ENCODE data around the gene ALG8. TPM values are rescaled to one million over a fixed set of nuclear protein-coding genes. Genes with fewer than 3 reads are reported as not detected.

Gene ALG8
- total RNA-seq, 1 donor from 2014 or later = 117 TPM

DNA sequence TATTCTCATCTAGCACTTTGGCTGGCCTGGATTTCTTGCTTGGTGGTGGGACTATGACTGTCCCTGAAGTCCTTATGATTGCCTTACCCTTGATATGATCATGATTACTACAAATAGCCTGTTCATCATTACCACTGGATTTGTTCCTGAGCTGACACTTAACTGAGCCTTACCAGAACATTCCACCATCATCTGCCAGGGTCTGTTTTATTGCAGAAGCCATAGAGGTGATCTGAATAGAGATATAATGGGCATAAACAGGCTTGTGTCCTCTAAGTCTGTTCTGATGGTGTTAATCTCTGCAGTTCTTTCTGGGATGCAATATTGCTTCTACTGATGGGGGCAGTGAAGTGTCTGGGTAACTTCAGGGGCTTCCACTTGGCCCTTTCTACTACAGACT lies 12.4 kb upstream of the ALG8 start:
- Mint-ChIP-seq H3K27me3 (ENCODE audit: insufficient read depth, low read depth) (no peaks in the 10 kb centered on the region), H3K27ac (no peak overlapping the region), H3K4me3 (no peak overlapping the region), H3K4me1 (peaks cover 8% of the 10 kb centered on the region), H3K36me3 (peaks cover 2% of the 10 kb centered on the region), H3K9me3 (no peaks in the 10 kb centered on the region)
- no peaks in the 10 kb centered on the region for H3F3A ChIP-seq (ENCODE audit: low read depth)
- H4K20me1 ChIP-seq (ENCODE audit: low read depth) = no peaks in the 10 kb centered on the region
- no peak overlapping the region for H3K4me2 ChIP-seq
- H3K79me2 ChIP-seq (ENCODE audit: low read depth) = no peaks in the 10 kb centered on the region
- TF ChIP-seq EZH2 (IDR thresholded peaks at IDR 0.05) = no peak
- TF ChIP-seq, protein P1, sequence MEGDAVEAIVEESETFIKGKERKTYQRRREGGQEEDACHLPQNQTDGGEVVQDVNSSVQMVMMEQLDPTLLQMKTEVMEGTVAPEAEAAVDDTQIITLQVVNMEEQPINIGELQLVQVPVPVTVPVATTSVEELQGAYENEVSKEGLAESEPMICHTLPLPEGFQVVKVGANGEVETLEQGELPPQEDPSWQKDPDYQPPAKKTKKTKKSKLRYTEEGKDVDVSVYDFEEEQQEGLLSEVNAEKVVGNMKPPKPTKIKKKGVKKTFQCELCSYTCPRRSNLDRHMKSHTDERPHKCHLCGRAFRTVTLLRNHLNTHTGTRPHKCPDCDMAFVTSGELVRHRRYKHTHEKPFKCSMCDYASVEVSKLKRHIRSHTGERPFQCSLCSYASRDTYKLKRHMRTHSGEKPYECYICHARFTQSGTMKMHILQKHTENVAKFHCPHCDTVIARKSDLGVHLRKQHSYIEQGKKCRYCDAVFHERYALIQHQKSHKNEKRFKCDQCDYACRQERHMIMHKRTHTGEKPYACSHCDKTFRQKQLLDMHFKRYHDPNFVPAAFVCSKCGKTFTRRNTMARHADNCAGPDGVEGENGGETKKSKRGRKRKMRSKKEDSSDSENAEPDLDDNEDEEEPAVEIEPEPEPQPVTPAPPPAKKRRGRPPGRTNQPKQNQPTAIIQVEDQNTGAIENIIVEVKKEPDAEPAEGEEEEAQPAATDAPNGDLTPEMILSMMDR (IDR thresholded peaks at IDR 0.05) = no peak
- no peak for TF ChIP-seq EZH2phosphoT487 (IDR thresholded peaks at IDR 0.05)
- no peak overlapping the region for H3K4me3 ChIP-seq
- H3K27ac ChIP-seq = no peak overlapping the region
- H3K27me3 ChIP-seq = no peaks in the 10 kb centered on the region
- H3K36me3 ChIP-seq = no peaks in the 10 kb centered on the region
- DNase-seq (ENCODE audit: low spot score) = no peak
- H3K9ac ChIP-seq = no peak overlapping the region
- H3K9me3 ChIP-seq (ENCODE audit: low read depth) = no peaks in the 10 kb centered on the region
- H3K4me1 ChIP-seq = no peaks in the 10 kb centered on the region
- H2AFZ ChIP-seq (replicated peaks) = no peak overlapping the region

- no peaks in the 10 kb centered on the region for H3K9me3 ChIP-seq (ENCODE audit: low read depth)
- no peaks in the 10 kb centered on the region for H3K27me3 Mint-ChIP-seq (ENCODE audit: insufficient read depth, low read depth)
- DNase-seq (ENCODE audit: low spot score) = no peak
- H3K36me3 ChIP-seq = no peaks in the 10 kb centered on the region
- H3K9ac ChIP-seq = no peak overlapping the region
- H4K20me1 ChIP-seq (ENCODE audit: low read depth) = no peaks in the 10 kb centered on the region
- no peak overlapping the region for H3K4me2 ChIP-seq
- no peak overlapping the region for H3K27ac ChIP-seq
- TF ChIP-seq EZH2 (IDR thresholded peaks at IDR 0.05) (no peak), EZH2phosphoT487 (IDR thresholded peaks at IDR 0.05) (no peak)
- TF ChIP-seq, protein P1 (IDR thresholded peaks at IDR 0.05) = no peak
- no peaks in the 10 kb centered on the region for H3K4me1 Mint-ChIP-seq
- no peak overlapping the region for H3K4me3 ChIP-seq
- no peaks in the 10 kb centered on the region for H3K4me1 ChIP-seq
- H3K27me3 ChIP-seq = no peaks in the 10 kb centered on the region
- no peak overlapping the region for H3K27ac Mint-ChIP-seq
- no peaks in the 10 kb centered on the region for H3F3A ChIP-seq (ENCODE audit: low read depth)
- no peak overlapping the region for H2AFZ ChIP-seq (replicated peaks)
- no peak overlapping the region for H3K4me3 Mint-ChIP-seq
- no peaks in the 10 kb centered on the region for H3K79me2 ChIP-seq (ENCODE audit: low read depth)
- peaks cover 2% of the 10 kb centered on the region for H3K36me3 Mint-ChIP-seq
- no peaks in the 10 kb centered on the region for H3K9me3 Mint-ChIP-seq
These were observed 11.3 kb upstream of the ALG8 start for GRCh38 chr11:78150754-78151153.

DNA sequence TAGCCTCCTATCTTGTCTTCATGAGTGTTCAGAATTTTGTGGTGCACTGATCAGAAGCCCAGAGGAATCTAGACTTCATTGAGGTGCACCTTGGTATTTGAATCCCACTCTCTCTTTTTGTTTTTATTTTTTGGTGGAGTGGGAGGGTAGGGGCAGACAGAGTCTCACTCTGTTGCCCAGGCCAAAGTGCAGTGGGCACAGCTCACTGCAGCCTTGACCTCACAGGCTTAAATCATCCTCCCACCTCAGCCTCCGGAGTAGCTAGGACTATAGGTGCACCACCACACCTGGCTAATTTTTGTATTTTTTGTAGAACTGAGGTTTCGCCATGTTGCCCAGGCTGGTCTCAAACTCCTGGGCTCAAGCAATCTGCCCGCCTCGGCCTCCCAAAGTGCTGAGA lies 10.9 kb upstream of the ALG8 start:
- Histone ChIP-seq H3K9ac (no peak overlapping the region), H3K4me3 (no peak overlapping the region), H3K4me2 (no peak overlapping the region), H3F3A (ENCODE audit: low read depth) (no peaks in the 10 kb centered on the region), H3K27me3 (no peaks in the 10 kb centered on the region), H3K27ac (no peak overlapping the region), H2AFZ (replicated peaks) (no peak overlapping the region), H4K20me1 (ENCODE audit: low read depth) (no peaks in the 10 kb centered on the region), H3K79me2 (ENCODE audit: low read depth) (no peaks in the 10 kb centered on the region), H3K9me3 (ENCODE audit: low read depth) (no peaks in the 10 kb centered on the region), H3K4me1 (no peaks in the 10 kb centered on the region), H3K36me3 (no peaks in the 10 kb centered on the region)
- no peaks in the 10 kb centered on the region for H3K4me1 Mint-ChIP-seq
- no peaks in the 10 kb centered on the region for H3K9me3 Mint-ChIP-seq
- H3K27me3 Mint-ChIP-seq (ENCODE audit: insufficient read depth, low read depth) = no peaks in the 10 kb centered on the region
- TF ChIP-seq EZH2 (IDR thresholded peaks at IDR 0.05) (no peak), EZH2phosphoT487 (IDR thresholded peaks at IDR 0.05) (no peak)
- TF ChIP-seq, protein P1 (IDR thresholded peaks at IDR 0.05) = no peak
- H3K36me3 Mint-ChIP-seq = peaks cover 2% of the 10 kb centered on the region
- H3K27ac Mint-ChIP-seq = no peak overlapping the region
- H3K4me3 Mint-ChIP-seq = no peak overlapping the region
- no peak for DNase-seq (ENCODE audit: low spot score)
